SK-N-SH (cell line): Measurements from ENCODE around the gene NUDT7. TPM values are rescaled to one million over a fixed set of nuclear protein-coding genes. Genes with fewer than 3 reads are reported as not detected.

ENCODE experiments used
- CTCF ChIA-PET: fragments of 300-600, 350-600 bp; formaldehyde crosslinking; extraction: SDS; loops from one replicate; lab custom pipeline; 2021; lab: Yijun Ruan, JAX
- POLR2A ChIA-PET: fragments of 350-600 bp; sonication (Branson Sonifier 250); formaldehyde crosslinking; extraction: SDS; loops from one replicate; lab custom pipeline; 2020; ENCODE audit warnings: antibody characterized with exemption, inconsistent platforms; lab: Yijun Ruan, JAX
- DNase-seq: peaks from one replicate; pipeline ENCODE4 v3.0.0; 2012
- H2AFZ ChIP-seq: fragments of 200-600 bp; sonication (generic); 2 replicates; pipeline ENCODE4 v1.8.1; 2016; ENCODE audit warnings: antibody characterized with exemption, mild to moderate bottlenecking, low read depth
- H3F3A ChIP-seq: fragments of 200-600 bp; sonication (generic); replicated peaks from 2 replicates; pipeline ENCODE3; 2016; ENCODE audit warnings: antibody characterized with exemption, mild to moderate bottlenecking; ENCODE audit not compliant: insufficient read depth
- H3K27ac ChIP-seq, 2 experiments: fragments of 200-500 bp in 1 of 2; fragments of 200-600 bp in 1 of 2; sonication (Bioruptor generic) in 1 of 2; sonication (generic), shearing (Covaris generic) in 1 of 2; 2 replicates each; pipeline versions ENCODE4 v1.5.1 to v1.6.1; 2014 to 2016; ENCODE audit warnings: low read depth in 2 of 2, inconsistent platforms in 1 of 2, low read length in 1 of 2, mild to moderate bottlenecking in 1 of 2, mixed read lengths in 1 of 2
- H3K27me3 ChIP-seq: fragments of 200-600 bp; sonication (generic), shearing (Covaris generic); 2 replicates; pipeline ENCODE4 v1.6.1; 2016; ENCODE audit warnings: mixed run types; ENCODE audit not compliant: insufficient read depth
- H3K36me3 ChIP-seq, 2 experiments: fragments of 200-500 bp in 1 of 2; fragments of 200-600 bp in 1 of 2; sonication (Bioruptor generic) in 1 of 2; sonication (generic) in 1 of 2; replicated peaks in 1 of 2; 2 replicates each; pipeline versions ENCODE3 to v1.5.1; 2014 to 2016; ENCODE audit warnings: low read length in 1 of 2, mild to moderate bottlenecking in 1 of 2; ENCODE audit not compliant: insufficient read depth in 2 of 2, control insufficient read depth in 1 of 2
- H3K4me1 ChIP-seq, 2 experiments: fragments of 200-500 bp in 1 of 2; fragments of 200-600 bp in 1 of 2; sonication (Bioruptor generic) in 1 of 2; sonication (generic), shearing (Covaris generic) in 1 of 2; 2 replicates each; pipeline versions ENCODE4 v1.5.1 to v1.6.1; 2014 to 2016; ENCODE audit warnings: low read depth in 1 of 2, low read length in 1 of 2, mixed run types in 1 of 2; ENCODE audit not compliant: insufficient read depth in 2 of 2, control insufficient read depth in 1 of 2
- H3K4me2 ChIP-seq: fragments of 200-600 bp; sonication (generic), shearing (Covaris generic); 2 replicates; pipeline ENCODE4 v1.6.1; 2017; ENCODE audit warnings: mixed run types
- H3K4me3 ChIP-seq, 2 experiments: fragments of 200-500 bp in 1 of 2; fragments of 200-600 bp in 1 of 2; sonication (Bioruptor generic) in 1 of 2; sonication (generic), shearing (Covaris generic) in 1 of 2; 2 replicates each; pipeline versions ENCODE4 v1.5.1 to v1.8.1; 2014 to 2016; ENCODE audit warnings: low read depth in 2 of 2, inconsistent platforms in 1 of 2, low read length in 1 of 2, mild to moderate bottlenecking in 1 of 2, mixed read lengths in 1 of 2, moderate library complexity in 1 of 2
- H3K79me2 ChIP-seq: fragments of 200-600 bp; sonication (generic); 2 replicates; pipeline ENCODE4 v1.8.1; 2017; ENCODE audit warnings: mild to moderate bottlenecking; ENCODE audit not compliant: insufficient read depth
- H3K9ac ChIP-seq: fragments of 200-600 bp; sonication (generic); 2 replicates; pipeline ENCODE4 v1.6.1; 2017; ENCODE audit warnings: mixed run types
- H3K9me2 ChIP-seq: fragments of 200-600 bp; sonication (generic); 2 replicates; pipeline ENCODE4 v1.6.1; 2017; ENCODE audit warnings: mixed run types
- H3K9me3 ChIP-seq: fragments of 200-600 bp; sonication (generic); 2 replicates; pipeline ENCODE4 v1.6.1; 2017; ENCODE audit warnings: mixed run types, mild to moderate bottlenecking, moderate library complexity
- H4K20me1 ChIP-seq: fragments of 200-600 bp; sonication (generic); 2 replicates; pipeline ENCODE4 v1.6.1; 2017; ENCODE audit warnings: mild to moderate bottlenecking, mixed run types; ENCODE audit not compliant: insufficient read depth
- CTCF ChIP-seq: fragments of 200-600 bp; sonication (generic); IDR thresholded peaks from 2 replicates; pipeline ENCODE4 v1.6.1; 2017; ENCODE audit warnings: antibody characterized with exemption, mild to moderate bottlenecking, moderate library complexity
- ELF1 ChIP-seq: IDR thresholded peaks from 2 replicates; pipeline ENCODE4 v1.4.0; 2012
- EZH2phosphoT487 ChIP-seq: fragments of 200-600 bp; sonication (generic); IDR thresholded peaks from 2 replicates; pipeline ENCODE4 v1.6.1; 2017; ENCODE audit warnings: low read depth, mixed run types, mild to moderate bottlenecking, antibody characterized with exemption, moderate library complexity, borderline replicate concordance
- FOXJ3 ChIP-seq: sonication (generic); formaldehyde crosslinking; IDR thresholded peaks from 2 replicates; pipeline ENCODE4 v1.5.1; 2020; ENCODE audit warnings: mild to moderate bottlenecking, missing genetic modification reagents
- GABPA ChIP-seq: IDR thresholded peaks from 2 replicates; pipeline ENCODE4 v1.4.0; 2012; ENCODE audit warnings: low read depth, mild to moderate bottlenecking
- JUND ChIP-seq: IDR thresholded peaks from 2 replicates; pipeline ENCODE4 v1.4.0; 2012
- MEF2A ChIP-seq: IDR thresholded peaks from 2 replicates; pipeline ENCODE4 v1.4.0; 2012; ENCODE audit warnings: low read depth, borderline replicate concordance
- NFIC ChIP-seq: IDR thresholded peaks from 2 replicates; pipeline ENCODE4 v1.4.0; 2012; ENCODE audit warnings: borderline replicate concordance
- NRF1 ChIP-seq: IDR thresholded peaks from 2 replicates; pipeline ENCODE4 v1.6.1; 2012; ENCODE audit warnings: low read depth, mild to moderate bottlenecking, low read length
- PBX3 ChIP-seq: IDR thresholded peaks from 2 replicates; pipeline ENCODE4; 2012
- POLR2AphosphoS5 ChIP-seq: IDR thresholded peaks from 2 replicates; pipeline ENCODE4 v1.6.1; 2012; ENCODE audit warnings: low read depth, low read length
- RAD21 ChIP-seq: IDR thresholded peaks from 2 replicates; pipeline ENCODE4 v1.6.1; 2012; ENCODE audit warnings: mild to moderate bottlenecking, low read length
- RXRA ChIP-seq: IDR thresholded peaks from 2 replicates; pipeline ENCODE4 v1.4.0; 2012; ENCODE audit warnings: low read depth, mild to moderate bottlenecking, borderline replicate concordance
- SIN3A ChIP-seq: IDR thresholded peaks from 2 replicates; pipeline ENCODE4 v1.6.1; 2012; ENCODE audit warnings: low read depth, mild to moderate bottlenecking, low read length, moderate library complexity, borderline replicate concordance
- SMC3 ChIP-seq: IDR thresholded peaks from 2 replicates; pipeline ENCODE4 v1.6.1; 2012; ENCODE audit warnings: low read depth, low read length, improper control_type of control experiment
- TEAD4 ChIP-seq: IDR thresholded peaks from 2 replicates; pipeline ENCODE4 v1.4.0; 2012; ENCODE audit warnings: mild to moderate bottlenecking, borderline replicate concordance; ENCODE audit not compliant: insufficient read depth
- USF1 ChIP-seq: IDR thresholded peaks from 2 replicates; pipeline ENCODE4 v1.4.0; 2012; ENCODE audit warnings: low read depth, borderline replicate concordance
- YY1 ChIP-seq: IDR thresholded peaks from 2 replicates; pipeline ENCODE4 v1.4.0; 2012; ENCODE audit warnings: low read depth, mild to moderate bottlenecking
- ZBTB33 ChIP-seq: IDR thresholded peaks from 2 replicates; pipeline ENCODE4 v1.4.0; 2012; ENCODE audit warnings: low read depth, borderline replicate concordance
- WGBS: methylation state at CpG from one replicate; pipeline ENCODE4 v1.1.6; 2017; ENCODE audit warnings: low lambda C conversion rate; 5-methylcytosine and 5-hydroxymethylcytosine counted together
- polyA plus RNA-seq, 3 experiments: library from polyadenylated mRNA; depleted of rRNA; stranded (reverse); fragments of >200 nt; gene quantifications; 2 replicates each; pipeline ENCODE4 v1.2.3, GENCODE V29; 2012

NUDT7 gene
- polyA plus RNA-seq, 1 of the 3 experiments (the other 2 are of a cell fraction): 11.4 TPM

GRCh38 chr16:77724174-77724573 is 1.9 kb downstream of the NUDT7 start:
- Histone ChIP-seq H3K27me3 (no peaks in the 10 kb centered on the region), H3K9me3 (no peaks in the 10 kb centered on the region), H3K27ac (no peak overlapping the region), H3K4me3 (no peak overlapping the region), H3F3A (peaks cover 5% of the 10 kb centered on the region), H3K9ac (no peak overlapping the region), H2AFZ (no peak overlapping the region), H3K36me3 (no peaks in the 10 kb centered on the region), H3K9me2 (no peaks in the 10 kb centered on the region), H3K79me2 (no peaks in the 10 kb centered on the region), H4K20me1 (no peaks in the 10 kb centered on the region), H3K4me2 (0 out of 2 replicates have a peak overlapping the region, but pooled peaks have one; percentile 94), H3K4me1 (peaks cover 0 to 5% of the 10 kb centered on the region in 2 experiments; a peak in 1 of 4 replicates)
- TF ChIP-seq POLR2AphosphoS5 (no peak), NRF1 (no peak), SMC3 (no peak), TEAD4 (no peak), PBX3 (no peak), NFIC (no peak), ZBTB33 (no peak), YY1 (no peak), GABPA (no peak), ELF1 (no peak), RAD21 (no peak), EZH2phosphoT487 (no peak)
- ChIA-PET CTCF (interaction anchor here (1.2 to 1.4 kb wide), 2 partner anchors 40 to 216 kb away, joined by 3 to 5 read pairs; no protein-coding TSS in a partner anchor), POLR2A (no interaction called here)
- DNase-seq: no peak
- WGBS: 92% methylated on average over 7 of the region's 7 CpGs

- Histone ChIP-seq H3K36me3 (no peaks in the 10 kb centered on the region), H3K9ac (no peak overlapping the region), H3K27me3 (no peaks in the 10 kb centered on the region), H3K4me1 (no peaks in the 10 kb centered on the region; a peak in 1 of 4 replicates), H3K79me2 (no peaks in the 10 kb centered on the region), H4K20me1 (no peaks in the 10 kb centered on the region), H3K9me2 (no peaks in the 10 kb centered on the region), H3K4me3 (no peak overlapping the region), H3K9me3 (no peaks in the 10 kb centered on the region), H3K4me2 (no peak overlapping the region), H3F3A (no peaks in the 10 kb centered on the region), H3K27ac (no peak overlapping the region), H2AFZ (no peak overlapping the region)
- TF ChIP-seq MEF2A (no peak), SIN3A (no peak), JUND (no peak), CTCF (no peak), RXRA (no peak), POLR2AphosphoS5 (no peak), NRF1 (no peak), USF1 (no peak), GABPA (no peak), FOXJ3 (CRISPR knock-in tag) (no peak), YY1 (no peak), RAD21 (no peak), NFIC (no peak), EZH2phosphoT487 (no peak)
- ChIA-PET CTCF (no interaction called here), POLR2A (no interaction called here)
- 0% methylated on average over 1 of the region's 1 CpG for WGBS
- no peak for DNase-seq
Measured at GRCh38 chr16:77729951-77730350, 7.6 kb downstream of the NUDT7 start.
